Osteocyte (in vitro differentiated cells): Measurements from ENCODE around the gene KCTD16. TPM values are rescaled to one million over a fixed set of nuclear protein-coding genes. Genes with fewer than 3 reads are reported as not detected.

Source experiments
- DNase-seq: peaks from one replicate; pipeline ENCODE4 v3.0.0; 2021; ENCODE audit warnings: mixed read lengths; ENCODE audit not compliant: unreplicated experiment; ENCODE audit errors: extremely low spot score
- H3K27ac Mint-ChIP-seq: one replicate; pipeline ENCODE4 v1.8.0; 2021; ENCODE audit warnings: mild to moderate bottlenecking, mixed read lengths; ENCODE audit not compliant: unreplicated experiment
- H3K27me3 Mint-ChIP-seq: one replicate; pipeline ENCODE4 v1.8.0; 2021; ENCODE audit warnings: mixed read lengths; ENCODE audit not compliant: unreplicated experiment
- H3K36me3 Mint-ChIP-seq: one replicate; pipeline ENCODE4 v1.8.0; 2021; ENCODE audit warnings: mixed read lengths; ENCODE audit not compliant: unreplicated experiment
- H3K4me1 Mint-ChIP-seq: one replicate; pipeline ENCODE4 v1.8.0; 2021; ENCODE audit warnings: mixed read lengths; ENCODE audit not compliant: unreplicated experiment
- H3K4me3 Mint-ChIP-seq: one replicate; pipeline ENCODE4 v1.8.0; 2021; ENCODE audit warnings: mild to moderate bottlenecking, moderate library complexity, mixed read lengths; ENCODE audit not compliant: unreplicated experiment
- H3K9me3 Mint-ChIP-seq: one replicate; pipeline ENCODE4 v1.8.0; 2021; ENCODE audit warnings: mixed read lengths; ENCODE audit not compliant: unreplicated experiment
- total RNA-seq: library from RNA; stranded (reverse); gene quantifications from 2 replicates; pipeline ENCODE4 v1.2.1, GENCODE V29; 2021
- TF ChIP-seq, protein P1 (sequence below): fragments of 200-600 bp; sonication (generic); IDR thresholded peaks from 2 replicates; pipeline ENCODE4 v1.5.0; 2021; ENCODE audit warnings: antibody characterized with exemption, mild to moderate bottlenecking, moderate library complexity

The KCTD16 gene
- total RNA-seq, 1 donor from 2014 or later, result 0.51 TPM

GRCh38 chr5:144511580-144512072 lies 341.0 kb downstream of the KCTD16 start:
- TF ChIP-seq, protein P1, sequence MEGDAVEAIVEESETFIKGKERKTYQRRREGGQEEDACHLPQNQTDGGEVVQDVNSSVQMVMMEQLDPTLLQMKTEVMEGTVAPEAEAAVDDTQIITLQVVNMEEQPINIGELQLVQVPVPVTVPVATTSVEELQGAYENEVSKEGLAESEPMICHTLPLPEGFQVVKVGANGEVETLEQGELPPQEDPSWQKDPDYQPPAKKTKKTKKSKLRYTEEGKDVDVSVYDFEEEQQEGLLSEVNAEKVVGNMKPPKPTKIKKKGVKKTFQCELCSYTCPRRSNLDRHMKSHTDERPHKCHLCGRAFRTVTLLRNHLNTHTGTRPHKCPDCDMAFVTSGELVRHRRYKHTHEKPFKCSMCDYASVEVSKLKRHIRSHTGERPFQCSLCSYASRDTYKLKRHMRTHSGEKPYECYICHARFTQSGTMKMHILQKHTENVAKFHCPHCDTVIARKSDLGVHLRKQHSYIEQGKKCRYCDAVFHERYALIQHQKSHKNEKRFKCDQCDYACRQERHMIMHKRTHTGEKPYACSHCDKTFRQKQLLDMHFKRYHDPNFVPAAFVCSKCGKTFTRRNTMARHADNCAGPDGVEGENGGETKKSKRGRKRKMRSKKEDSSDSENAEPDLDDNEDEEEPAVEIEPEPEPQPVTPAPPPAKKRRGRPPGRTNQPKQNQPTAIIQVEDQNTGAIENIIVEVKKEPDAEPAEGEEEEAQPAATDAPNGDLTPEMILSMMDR, result no peak
- no peaks in the 10 kb centered on the region for H3K36me3 Mint-ChIP-seq
- no peaks in the 10 kb centered on the region for H3K4me1 Mint-ChIP-seq
- H3K27ac Mint-ChIP-seq, result no peak overlapping the region
- no peak for DNase-seq
- no peaks in the 10 kb centered on the region for H3K27me3 Mint-ChIP-seq
- no peak overlapping the region for H3K4me3 Mint-ChIP-seq
- H3K9me3 Mint-ChIP-seq, result peaks cover 5% of the 10 kb centered on the region

DNA sequence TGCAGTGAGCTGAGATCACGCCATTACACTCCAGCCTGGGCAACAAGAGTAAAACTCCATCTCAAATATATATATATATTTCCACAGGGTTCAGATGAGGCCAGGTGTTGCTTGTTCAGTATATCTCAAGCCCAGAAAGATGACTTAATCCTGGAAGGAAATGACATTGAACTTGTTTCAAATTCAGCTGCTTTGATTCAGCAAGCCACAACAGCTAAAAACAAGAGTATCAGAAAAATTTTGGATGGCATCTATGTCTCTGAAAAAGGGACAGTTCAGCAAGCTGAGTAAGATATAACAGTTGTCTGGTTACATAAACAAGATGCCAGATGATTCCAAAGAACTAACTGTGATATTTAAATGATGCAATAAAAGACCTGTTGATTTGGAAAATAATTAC lies 352.0 kb downstream of the KCTD16 start:
- DNase-seq, result no peak
- no peaks in the 10 kb centered on the region for H3K36me3 Mint-ChIP-seq
- no peaks in the 10 kb centered on the region for H3K27me3 Mint-ChIP-seq
- H3K9me3 Mint-ChIP-seq, result peaks cover 11% of the 10 kb centered on the region
- H3K4me1 Mint-ChIP-seq, result no peaks in the 10 kb centered on the region
- no peak overlapping the region for H3K4me3 Mint-ChIP-seq
- TF ChIP-seq, protein P1, result no peak
- H3K27ac Mint-ChIP-seq, result no peak overlapping the region

DNA sequence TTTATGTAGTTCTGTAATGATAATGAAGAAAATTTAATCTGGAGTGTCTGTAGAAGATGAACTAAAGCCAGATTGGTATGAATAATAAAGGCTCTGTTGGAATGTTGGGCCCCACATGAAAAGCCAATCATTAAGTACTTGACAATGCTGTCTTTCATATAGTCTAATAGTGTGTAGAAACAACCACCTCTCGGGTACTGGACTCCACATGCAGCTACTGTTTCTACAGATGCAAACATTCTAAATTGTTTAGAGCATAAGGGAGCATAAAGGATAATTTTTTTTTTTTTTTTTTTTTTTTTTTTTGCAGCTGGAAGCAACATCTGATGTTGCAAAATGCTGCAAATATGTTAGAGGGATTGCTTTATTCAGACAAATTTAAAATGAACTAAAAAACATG lies 354.3 kb downstream of the KCTD16 start:
- H3K36me3 Mint-ChIP-seq, result no peaks in the 10 kb centered on the region
- peaks cover 14% of the 10 kb centered on the region for H3K9me3 Mint-ChIP-seq
- no peak overlapping the region for H3K4me3 Mint-ChIP-seq
- no peak overlapping the region for H3K27ac Mint-ChIP-seq
- TF ChIP-seq, protein P1, result no peak
- no peak for DNase-seq
- no peaks in the 10 kb centered on the region for H3K4me1 Mint-ChIP-seq
- H3K27me3 Mint-ChIP-seq, result peaks cover 2% of the 10 kb centered on the region

DNA sequence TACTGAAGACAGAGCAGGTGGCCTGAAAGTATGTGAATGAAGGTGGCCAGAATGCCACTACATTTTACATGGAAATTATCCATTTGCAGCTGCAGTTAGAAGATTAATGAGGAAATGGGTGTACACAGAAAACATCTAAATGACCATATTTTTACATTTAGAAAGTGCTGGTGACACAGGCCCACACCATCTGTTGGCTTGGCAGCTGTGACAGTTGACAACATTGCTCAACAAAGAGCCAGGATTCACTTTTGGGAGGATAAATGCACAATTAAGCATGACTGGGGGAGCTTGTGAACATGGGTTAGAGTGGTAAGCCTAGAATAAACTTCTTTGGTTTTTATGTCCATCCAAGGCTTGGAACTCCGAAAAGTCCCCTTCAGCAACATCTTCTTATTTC lies 360.5 kb downstream of the KCTD16 start:
- Mint-ChIP-seq H3K9me3 (peaks cover 15% of the 10 kb centered on the region), H3K4me3 (no peak overlapping the region), H3K36me3 (no peaks in the 10 kb centered on the region), H3K27me3 (peaks cover 2% of the 10 kb centered on the region), H3K4me1 (no peaks in the 10 kb centered on the region), H3K27ac (no peak overlapping the region)
- DNase-seq, result no peak
- TF ChIP-seq, protein P1, result no peak

Other genes with a start within 250 kb of the KCTD16 start
- gene YIPF5, start 214 bp upstream of the KCTD16 start, total RNA-seq, result 79.2 and 84.6 TPM in 2 replicates